ENCODE measurements around the gene GOLGA6D. TPM values are rescaled to one million over a fixed set of nuclear protein-coding genes. Genes with fewer than 3 reads are reported as not detected.
"Not testable (repeated sequence)": the region's sequence is repeated elsewhere in the genome, so short reads cannot be mapped to it uniquely, and the experiment has no call there.

GOLGA6D gene
- total RNA-seq, 1 experiment from 2014 or later = not detected

GRCh38 chr15:75342221-75342620, 59.6 kb downstream of the GOLGA6D start:
- CTCF ChIA-PET = interaction anchor here (0.7 kb wide), 1 partner anchor 589 kb away, joined by 3 read pairs; no protein-coding TSS in a partner anchor
- no peak for DNase-seq (ENCODE audit: unreplicated experiment)
- intact Hi-C loops (cut with micrococcal nuclease) = no loop called here
- Mint-ChIP-seq H3K27me3 (ENCODE audit: insufficient read depth, unreplicated experiment) (no peaks in the 10 kb centered on the region), H3K27ac (ENCODE audit: low read depth, unreplicated experiment) (no peak overlapping the region), H3K4me1 (ENCODE audit: insufficient read depth, unreplicated experiment) (no peaks in the 10 kb centered on the region), H3K36me3 (ENCODE audit: insufficient read depth, unreplicated experiment) (peaks cover 4% of the 10 kb centered on the region), H3K9me3 (ENCODE audit: unreplicated experiment) (no peaks in the 10 kb centered on the region), H3K4me3 (ENCODE audit: unreplicated experiment) (no peak overlapping the region)
- no peak for TF ChIP-seq CTCF (IDR thresholded peaks at IDR 0.05; ENCODE audit: unreplicated experiment)
- POLR2A ChIA-PET = interaction anchor here (0.7 kb wide), 1 partner anchor 472 kb away, joined by 3 read pairs; no protein-coding TSS in a partner anchor
- BruUV-seq (replicated peaks) = no TSS peak

GRCh38 chr15:75343953-75344352, 61.3 kb downstream of the GOLGA6D start:
- BruUV-seq (replicated peaks); H3K9me3 Mint-ChIP-seq (ENCODE audit: unreplicated experiment); DNase-seq (ENCODE audit: unreplicated experiment); intact Hi-C loops (cut with micrococcal nuclease); H3K4me3 Mint-ChIP-seq (ENCODE audit: unreplicated experiment); H3K36me3 Mint-ChIP-seq (ENCODE audit: insufficient read depth, unreplicated experiment); H3K27me3 Mint-ChIP-seq (ENCODE audit: insufficient read depth, unreplicated experiment); H3K27ac Mint-ChIP-seq (ENCODE audit: low read depth, unreplicated experiment); POLR2A ChIA-PET; H3K4me1 Mint-ChIP-seq (ENCODE audit: insufficient read depth, unreplicated experiment): not testable (repeated sequence)
- CTCF ChIA-PET = interaction anchor here (1.2 kb wide), 1 partner anchor 23 kb away, joined by 4 read pairs; no protein-coding TSS in a partner anchor

Other genes starting within 250 kb of the GOLGA6D start
- gene C15orf39, start 81.0 kb upstream of the GOLGA6D start, total RNA-seq (2022) = 13.3 and 17.2 TPM in 2 replicates
- gene GOLGA6C, start 24.5 kb upstream of the GOLGA6D start, total RNA-seq (2022) = not detected in 2 replicates
- gene COMMD4, start 53.2 kb downstream of the GOLGA6D start, total RNA-seq (2022) = 43.9 and 47.3 TPM in 2 replicates
- gene NEIL1, start 64.2 kb downstream of the GOLGA6D start, total RNA-seq (2022) = 6.6 and 9.5 TPM in 2 replicates
- gene MAN2C1, start 85.8 kb downstream of the GOLGA6D start, total RNA-seq (2022) = 163 and 165 TPM in 2 replicates
- gene SIN3A, start 168.9 kb downstream of the GOLGA6D start, total RNA-seq (2022) = 32.5 and 45.5 TPM in 2 replicates